ENCODE data around the gene CRISPLD2. TPM values are rescaled to one million over a fixed set of nuclear protein-coding genes. Genes with fewer than 3 reads are reported as not detected.
A peak's percentile ranks its signal among the peaks of the same experiment; 100 is the strongest.

CRISPLD2 gene
- total and polyA plus RNA-seq, 9 of the 15 experiments (the other 6 are each of a cell fraction or from before 2014, with no cell fraction given) = 0.03 to 0.24 (median 0.04) TPM; not detected in 4

DNA sequence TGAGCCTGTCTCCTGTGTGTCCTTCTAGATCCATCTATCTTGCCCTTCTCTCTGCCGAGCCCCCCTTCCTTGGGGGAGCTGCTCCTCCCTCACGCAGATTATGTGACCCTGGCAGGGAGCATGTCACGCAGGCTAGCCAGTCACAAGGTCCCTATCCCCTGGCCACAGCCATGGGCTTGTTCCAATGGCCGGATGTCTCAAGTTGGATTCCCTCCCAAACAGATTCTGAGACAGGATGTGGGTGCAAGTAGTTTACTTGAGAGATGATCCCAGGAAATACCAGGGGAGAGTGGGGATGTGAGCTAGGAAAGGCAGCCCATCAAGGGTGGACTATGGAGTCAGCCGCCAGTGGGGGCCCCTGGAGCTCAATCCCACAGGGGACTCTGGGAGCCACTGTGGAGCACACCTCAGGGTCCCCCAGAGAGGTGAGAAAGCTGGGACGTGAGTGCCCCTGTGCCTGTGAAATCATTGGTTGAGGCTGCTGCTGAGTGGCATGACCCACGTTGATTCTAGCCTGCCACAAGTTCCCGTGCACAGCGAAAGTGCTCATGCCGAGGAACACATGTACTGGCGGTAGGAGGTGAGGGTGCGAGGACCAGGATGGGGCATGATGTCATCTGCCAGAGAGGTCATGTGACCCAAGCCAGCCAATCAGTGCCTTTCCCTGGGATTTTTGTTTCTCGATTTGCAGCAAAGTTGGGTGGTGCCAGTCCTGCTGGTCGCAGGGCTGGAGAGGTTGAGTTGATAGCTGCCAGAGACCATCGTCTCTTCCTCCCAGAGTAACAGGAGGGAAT is 6.4 kb upstream of the CRISPLD2 start:
- Histone ChIP-seq H3K27ac (ENCODE audit: extremely low read depth, low read depth, low read length) (no peak overlapping the region), H3K9me3 (replicated peaks; ENCODE audit: control insufficient read depth, insufficient read depth, low read depth, low read length) (peaks cover 5% of the 10 kb centered on the region), H3K4me3 (no peak overlapping the region), H3K27me3 (ENCODE audit: control insufficient read depth in 2 of 2, insufficient read depth in 2 of 2, low read length in 2 of 2) (peaks cover 61 to 91% of the 10 kb centered on the region in 2 experiments), H3K36me3 (ENCODE audit: control insufficient read depth, insufficient read depth, low read length) (no peaks in the 10 kb centered on the region), H3K9me1 (ENCODE audit: control insufficient read depth, insufficient read depth, low read length) (no peaks in the 10 kb centered on the region), H4K20me1 (replicated peaks; ENCODE audit: control insufficient read depth, insufficient read depth, low read length) (no peaks in the 10 kb centered on the region), H2AFZ (ENCODE audit: low read depth, low read length) (no peak overlapping the region), H3K9ac (ENCODE audit: insufficient read depth in 1 of 2, low read depth in 2 of 2, low read length in 2 of 2) (no peak overlapping the region), H3K4me2 (ENCODE audit: insufficient read depth, low read length) (no peak overlapping the region), H3K79me2 (ENCODE audit: control insufficient read depth, insufficient read depth, low read length) (no peaks in the 10 kb centered on the region), H3K4me1 (replicated peaks in 1 of 2; ENCODE audit: control insufficient read depth in 2 of 2, insufficient read depth in 2 of 2, low read length in 2 of 2) (no peaks in the 10 kb centered on the region; a peak in 3 of 5 replicates)
- no TSS peak for BruUV-seq (replicated peaks)
- in situ Hi-C loops (cut with MboI) = no loop called here
- no peak for ATAC-seq
- 3% methylated on average over 15 of the region's 15 CpGs for WGBS (ENCODE audit: insufficient coverage, low coverage, missing lambda C conversion rate)
- intact Hi-C loops (cut with micrococcal nuclease) = no loop called here
- POLR2A ChIA-PET = interaction anchor here (0.6 to 1.1 kb wide), 5 partner anchors 18 to 839 kb away, joined by 3 to 5 read pairs (median 3); no protein-coding TSS in a partner anchor
- DNase-seq (ENCODE audit: extremely low read depth in 1 of 4, low spot score in 3 of 4) = peak in 3 of 4 experiments; percentile 63 to 74 (median 64)
- FAIRE-seq = no peak
- CTCF ChIA-PET (ENCODE audit: low intra/inter-chr PET ratio) = no interaction called here
- TF ChIP-seq TFE3 (CRISPR knock-in tag; IDR thresholded peaks at IDR 0.05) (peak; percentile 86), RBM34 (IDR thresholded peaks at IDR 0.05; ENCODE audit: borderline replicate concordance, insufficient read depth, low read length) (no peak), HMGXB4 (CRISPR knock-in tag; IDR thresholded peaks at IDR 0.05) (no peak), TCF3 (CRISPR knock-in tag; IDR thresholded peaks at IDR 0.05) (no peak), NFYB (IDR thresholded peaks at IDR 0.05; ENCODE audit: extremely low read depth, insufficient read length) (peak; percentile 69), HMG20B (CRISPR knock-in tag; IDR thresholded peaks at IDR 0.05) (no peak), CBFA2T2 (conservative IDR thresholded peaks at IDR 0.05) (peak; percentile 33; the same call in 1 of the 2 replicates), JUND (IDR thresholded peaks at IDR 0.05; ENCODE audit: borderline replicate concordance, low read depth, low read length) (no peak), JUND (tag; IDR thresholded peaks at IDR 0.05; ENCODE audit: borderline replicate concordance, low read depth, low read length) (peak; percentile 21; the same call in 1 of the 3 replicates), ZNF41 (CRISPR knock-in tag; conservative IDR thresholded peaks at IDR 0.05) (no peak), ZNF224 (CRISPR knock-in tag; IDR thresholded peaks at IDR 0.05) (no peak), CSDE1 (IDR thresholded peaks at IDR 0.05) (no peak), RAD51 (IDR thresholded peaks at IDR 0.05; ENCODE audit: borderline replicate concordance, low read depth) (peak; percentile 78; the same call in 1 of the 2 replicates), L3MBTL2 (IDR thresholded peaks at IDR 0.05) (peak; percentile 89), ZNF696 (CRISPR knock-in tag; conservative IDR thresholded peaks at IDR 0.05) (no peak), SIN3B (IDR thresholded peaks at IDR 0.05; ENCODE audit: low read depth) (no peak), ATF2 (CRISPR knock-in tag; IDR thresholded peaks at IDR 0.05) (peak; percentile 74; the same call in 1 of the 2 replicates)
